GM12878 (cell line): Measurements from ENCODE around the gene SET. TPM values are rescaled to one million over a fixed set of nuclear protein-coding genes. Genes with fewer than 3 reads are reported as not detected.

Experiments
- ATAC-seq: fragments of 200-7000 bp; cut with Tn5 transposase; 3 replicates; pipeline ENCODE4 v1.9.1; 2020; ENCODE audit warnings: mild to moderate bottlenecking, moderate library complexity
- BruUV-seq: library from RNA; stranded (reverse); fragments of 400-500 nt; replicated peaks from 2 replicates; lab custom pipeline; 2021; lab: Mats Ljungman, UMichigan
- CTCF ChIA-PET: fragments of 300-600 bp; sonication (Branson Sonifier 250); formaldehyde crosslinking; extraction: SDS; loops from one replicate; lab custom pipeline; 2021; ENCODE audit warnings: inconsistent platforms; lab: Yijun Ruan, JAX
- POLR2A ChIA-PET: fragments of 350-600 bp; formaldehyde crosslinking; extraction: SDS; loops from one replicate; lab custom pipeline; 2021; ENCODE audit warnings: inconsistent platforms; lab: Charles Lee
- RAD21 ChIA-PET: fragments of 300-600 bp; sonication (Branson Sonifier 250); formaldehyde crosslinking; loops from one replicate; lab custom pipeline; 2023; ENCODE audit warnings: antibody characterized with exemption; ENCODE audit not compliant: unreplicated experiment; lab: Charles Lee
- SMC1A ChIA-PET: fragments of 300-600 bp; sonication (Branson Sonifier 250); formaldehyde crosslinking; loops from one replicate; lab custom pipeline; 2023; ENCODE audit not compliant: unreplicated experiment, uncharacterized antibody; lab: Charles Lee
- DNase-seq: peaks from one replicate; pipeline ENCODE4 v3.0.0-alpha.2; 2011; ENCODE audit warnings: low read depth, low spot score
- FAIRE-seq: peaks from 3 replicates; lab custom pipeline; 2011; peaks lifted over from hg19 to GRCh38; lab: Jason Lieb, UNC
- H2AFZ ChIP-seq: 2 replicates; pipeline ENCODE4 v1.6.0; 2011; ENCODE audit warnings: low read depth, low read length, control low read depth; ENCODE audit not compliant: control insufficient read depth
- H3K27ac ChIP-seq: 2 replicates; pipeline ENCODE4 v1.5.1; 2011; ENCODE audit warnings: control low read depth; ENCODE audit not compliant: control insufficient read depth, insufficient read depth
- H3K27me3 ChIP-seq, 2 experiments: replicated peaks in 1 of 2; 2 replicates each; pipeline versions ENCODE4 v1.6.0 to v1.6.1; 2011; ENCODE audit warnings: low read length in 1 of 2; ENCODE audit not compliant: control insufficient read depth in 2 of 2, insufficient read depth in 2 of 2
- H3K36me3 ChIP-seq, 2 experiments: 2 replicates each; pipeline ENCODE4 v1.5.1; 2011; ENCODE audit warnings: low read length in 1 of 2; ENCODE audit not compliant: control insufficient read depth in 2 of 2, insufficient read depth in 2 of 2
- H3K4me1 ChIP-seq: 2 replicates; pipeline ENCODE4 v1.6.1; 2011; ENCODE audit warnings: mild to moderate bottlenecking, low read length, moderate library complexity, mixed read lengths; ENCODE audit not compliant: control insufficient read depth, insufficient read depth
- H3K4me2 ChIP-seq: 2 replicates; pipeline ENCODE4 v1.6.0; 2011; ENCODE audit warnings: control low read depth; ENCODE audit not compliant: control insufficient read depth, insufficient read depth
- H3K4me3 ChIP-seq: fragments of 200-600 bp; sonication (generic); 2 replicates; pipeline ENCODE4 v1.5.1; 2016
- H3K79me2 ChIP-seq: 2 replicates; pipeline ENCODE4 v1.6.0; 2011; ENCODE audit warnings: low read length; ENCODE audit not compliant: control insufficient read depth, insufficient read depth
- H3K9ac ChIP-seq: 2 replicates; pipeline ENCODE4 v1.8.0; 2011; ENCODE audit warnings: low read length, control low read depth, mixed read lengths; ENCODE audit not compliant: control insufficient read depth, insufficient read depth
- H3K9me3 ChIP-seq: replicated peaks from 3 replicates; pipeline ENCODE4 v1.5.1; 2011; ENCODE audit warnings: mild to moderate bottlenecking, low read length; ENCODE audit not compliant: control insufficient read depth, insufficient read depth
- H4K20me1 ChIP-seq: 2 replicates; pipeline ENCODE4 v1.6.0; 2011; ENCODE audit not compliant: control insufficient read depth, insufficient read depth
- ATF2 ChIP-seq: IDR thresholded peaks from 2 replicates; pipeline ENCODE4 v1.6.1; 2012; ENCODE audit warnings: low read length, inconsistent platforms
- BMI1 ChIP-seq: fragments of 450-650 bp; IDR thresholded peaks from 2 replicates; pipeline ENCODE4 v1.6.1; 2016; ENCODE audit warnings: mild to moderate bottlenecking, moderate library complexity, borderline replicate concordance
- CBFB ChIP-seq: IDR thresholded peaks from 2 replicates; pipeline ENCODE4 v1.6.1; 2016; ENCODE audit warnings: antibody characterized with exemption, low read depth
- CREB1 ChIP-seq: IDR thresholded peaks from 2 replicates; pipeline ENCODE4 v1.6.1; 2012; ENCODE audit warnings: low read depth, mild to moderate bottlenecking, inconsistent platforms
- HDGF ChIP-seq: fragments of 450-650 bp; IDR thresholded peaks from 2 replicates; pipeline ENCODE4 v1.6.1; 2016; ENCODE audit warnings: antibody characterized with exemption
- SMARCA5 ChIP-seq: fragments of 450-650 bp; IDR thresholded peaks from 2 replicates; pipeline ENCODE4 v1.6.1; 2017; ENCODE audit warnings: mild to moderate bottlenecking
- WRNIP1 ChIP-seq: IDR thresholded peaks from 2 replicates; pipeline ENCODE4 v1.6.1; 2011; ENCODE audit warnings: low read depth, low read length, improper control_type of control experiment, borderline replicate concordance
- WGBS: methylation state at CpG from one replicate; pipeline ENCODE4 v1.1.6; 2016; ENCODE audit warnings: low lambda C conversion rate; ENCODE audit not compliant: insufficient replicate concordance, insufficient coverage; ENCODE audit errors: missing lambda C conversion rate; 5-methylcytosine and 5-hydroxymethylcytosine counted together
- in situ Hi-C: fragments of 300-500 bp; cut with MboI; formaldehyde crosslinking; loops from 9 replicates; pipeline ENCODE4 v1.14.3; 2018; ENCODE audit warnings: mixed read lengths
- intact Hi-C: fragments of 100-400 bp; cut with micrococcal nuclease; formaldehyde crosslinking; loops from one replicate; pipeline ENCODE4 v1.14.2; 2022; ENCODE audit not compliant: unreplicated experiment
- polyA plus RNA-seq, 11 experiments: library from polyadenylated mRNA; depleted of rRNA in 4 of 11; unstranded in 6 of 11; stranded (reverse) in 5 of 11; fragments of >200 nt; fragmentation: Nextera tagmentation in 4 of 11; fragmentation: Illumina TruSeq in 1 of 11; extraction: Ambion mirVana in 4 of 11; extraction: Trizol in 1 of 11; gene quantifications; 1 replicate in 1 of 11; 2 replicates in 10 of 11; pipeline versions ENCODE4 v1.2.1 to v1.2.3, GENCODE V29; 2011 to 2016; ENCODE audit warnings: inconsistent platforms in 2 of 11, missing spikeins in 2 of 11, low read depth in 1 of 11
- total RNA-seq, 4 experiments: library from RNA; depleted of rRNA in 3 of 4; stranded (reverse); fragments of >200 nt in 3 of 4; fragmentation: Illumina TruSeq in 1 of 4; extraction: Trizol in 1 of 4; gene quantifications; 2 replicates each; pipeline versions ENCODE4 v1.2.1 to v1.2.3, GENCODE V29; 2013 to 2021

The SET gene
- total and polyA plus RNA-seq, 10 of the 15 experiments (the other 5 are each of a cell fraction or from before 2014, with no cell fraction given): 284 to 706 (median 445) TPM

DNA sequence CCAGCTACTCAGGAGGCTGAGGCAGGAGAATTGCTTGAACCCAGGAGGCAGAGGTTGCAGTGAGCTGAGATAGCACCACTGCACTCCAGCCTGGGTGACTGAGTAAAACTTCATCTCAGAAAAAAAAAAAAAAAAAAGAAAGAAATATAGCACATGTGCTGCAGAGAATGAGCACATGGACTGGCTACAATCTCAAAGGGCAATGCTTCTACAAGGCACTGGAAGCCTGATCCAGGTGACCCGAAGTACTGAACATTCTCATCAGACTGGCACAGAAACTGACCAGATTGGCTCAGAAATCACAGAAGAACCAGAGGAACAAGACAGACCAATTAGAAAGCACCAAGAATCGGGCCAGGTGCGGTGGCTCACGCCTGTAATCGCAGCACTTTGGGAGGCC is 37.2 kb upstream of the SET start:
- 100% methylated on average over 5 of the region's 5 CpGs for WGBS
- ChIA-PET POLR2A (interaction anchor here (0.6 to 1.0 kb wide), 2 partner anchors 8 to 34 kb away, joined by 4 to 5 read pairs; no protein-coding TSS in a partner anchor), RAD21 (interaction anchor here (0.6 to 0.7 kb wide), 2 partner anchors 17 to 376 kb away, joined by 3 read pairs; partner anchors contain the start of gene SH3GLB2), SMC1A (no interaction called here), CTCF (no interaction called here)
- no peak for FAIRE-seq
- H4K20me1 ChIP-seq: no peaks in the 10 kb centered on the region
- no peak overlapping the region for H3K4me2 ChIP-seq
- no peaks in the 10 kb centered on the region for H3K4me1 ChIP-seq
- H3K27me3 ChIP-seq: no peaks in the 10 kb centered on the region
- no peak for DNase-seq
- no peak overlapping the region for H3K9ac ChIP-seq
- no peak overlapping the region for H3K27ac ChIP-seq
- BruUV-seq: no TSS peak
- in situ Hi-C loops: no loop called here
- no peaks in the 10 kb centered on the region; the same call in 1 of the 2 replicates for H3K79me2 ChIP-seq
- H3K9me3 ChIP-seq: no peaks in the 10 kb centered on the region
- ATAC-seq: no peak
- H3K36me3 ChIP-seq: no peaks in the 10 kb centered on the region
- no peak overlapping the region for H2AFZ ChIP-seq
- H3K4me3 ChIP-seq: no peak overlapping the region
- TF ChIP-seq ATF2: no peak
- no peak for TF ChIP-seq SMARCA5
- no peak for TF ChIP-seq WRNIP1
- no peak for TF ChIP-seq BMI1
- TF ChIP-seq HDGF: no peak
- no peak for TF ChIP-seq CREB1
- TF ChIP-seq CBFB: no peak
- TF ChIP-seq, all 136 proteins: peak for 0
- intact Hi-C loops: loop anchor here (10.0 kb wide), 1 partner anchor 123 kb away; the partner anchor contains the start of gene ZER1
